Left kidney (tissue), 2 donors: ENCODE results near the gene DAB2. TPM values are rescaled to one million over a fixed set of nuclear protein-coding genes. Genes with fewer than 3 reads are reported as not detected.

Experiments
- DNase-seq: peaks from one replicate; pipeline ENCODE4 v3.0.0-alpha.2; 2013
- polyA plus RNA-seq: library from polyadenylated mRNA; unstranded; fragments of 120-200 nt; gene quantifications from one replicate; pipeline ENCODE4 v1.2.1, GENCODE V29; 2013; ENCODE audit not compliant: insufficient read length

DAB2 gene
- polyA plus RNA-seq, 1 donor, result 221 TPM

GRCh38 chr5:39449591-39449990 lies 24.8 kb upstream of the DAB2 start:
- no peak for DNase-seq

GRCh38 chr5:39448506-39449128 lies 23.8 kb upstream of the DAB2 start:
- no peak for DNase-seq

GRCh38 chr5:39447968-39448367 lies 23.2 kb upstream of the DAB2 start:
- no peak for DNase-seq

GRCh38 chr5:39447059-39447458 lies 22.3 kb upstream of the DAB2 start:
- no peak for DNase-seq

- DNase-seq, result no peak
Observed at GRCh38 chr5:39446231-39446630, 21.5 kb upstream of the DAB2 start.

DNA sequence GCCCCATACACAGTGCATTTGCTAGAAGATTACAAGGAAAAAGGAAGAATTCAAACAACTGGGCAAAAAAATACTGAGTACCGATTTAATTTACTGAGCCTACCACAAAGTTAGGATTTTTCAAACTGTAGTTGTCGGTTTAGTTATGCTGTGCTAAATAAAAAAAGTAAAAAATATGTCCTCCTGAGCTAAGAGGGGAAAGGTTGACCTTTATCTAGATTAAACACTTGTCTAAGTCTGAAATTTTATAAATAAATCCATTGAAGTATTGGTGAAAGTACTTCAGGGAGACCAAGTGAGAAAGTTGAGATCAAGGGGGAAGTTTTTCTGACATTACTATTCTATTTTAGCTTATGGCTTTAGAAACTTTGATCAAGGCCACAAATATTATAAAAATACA lies 19.1 kb upstream of the DAB2 start:
- no peak for DNase-seq

DNA sequence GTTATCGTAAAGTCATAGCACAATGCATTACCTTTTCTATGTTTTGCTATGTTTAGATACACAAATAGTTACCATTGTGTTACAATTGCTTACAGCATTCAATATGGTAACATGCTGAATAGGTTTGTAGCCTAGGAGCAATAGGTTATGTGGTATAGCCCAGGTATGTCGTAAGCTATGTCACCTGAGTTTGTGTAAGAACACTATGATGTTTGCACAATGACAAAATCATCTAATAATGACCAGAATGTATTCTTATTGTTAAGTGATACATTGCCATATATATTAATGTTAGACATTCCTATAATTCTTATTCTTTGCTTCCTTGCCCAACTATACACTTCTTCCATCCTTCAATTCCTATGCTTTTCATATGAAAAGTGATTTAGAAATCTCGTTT lies 18.2 kb upstream of the DAB2 start:
- no peak for DNase-seq

DNA sequence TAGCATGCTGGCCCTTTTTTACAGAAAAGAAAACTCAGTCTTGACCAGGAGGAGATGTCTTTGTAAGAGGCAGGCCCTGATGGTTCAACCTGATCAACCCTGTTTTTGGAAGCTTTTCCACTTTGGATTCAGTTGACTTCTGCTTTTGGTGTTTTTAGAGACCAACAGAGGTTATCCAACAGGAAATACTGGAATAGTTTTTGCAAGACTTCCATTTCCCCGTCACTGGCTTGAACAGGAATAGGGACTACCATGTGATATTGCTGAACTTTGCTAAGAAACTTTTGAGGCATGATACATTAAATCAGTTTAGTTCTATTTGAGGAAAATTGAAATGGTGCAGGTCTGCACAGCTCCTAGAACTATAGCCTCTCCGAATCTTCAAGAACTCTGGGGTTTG lies 17.1 kb upstream of the DAB2 start:
- DNase-seq, result no peak

GRCh38 chr5:39440958-39441624 lies 16.3 kb upstream of the DAB2 start:
- no peak for DNase-seq

DNA sequence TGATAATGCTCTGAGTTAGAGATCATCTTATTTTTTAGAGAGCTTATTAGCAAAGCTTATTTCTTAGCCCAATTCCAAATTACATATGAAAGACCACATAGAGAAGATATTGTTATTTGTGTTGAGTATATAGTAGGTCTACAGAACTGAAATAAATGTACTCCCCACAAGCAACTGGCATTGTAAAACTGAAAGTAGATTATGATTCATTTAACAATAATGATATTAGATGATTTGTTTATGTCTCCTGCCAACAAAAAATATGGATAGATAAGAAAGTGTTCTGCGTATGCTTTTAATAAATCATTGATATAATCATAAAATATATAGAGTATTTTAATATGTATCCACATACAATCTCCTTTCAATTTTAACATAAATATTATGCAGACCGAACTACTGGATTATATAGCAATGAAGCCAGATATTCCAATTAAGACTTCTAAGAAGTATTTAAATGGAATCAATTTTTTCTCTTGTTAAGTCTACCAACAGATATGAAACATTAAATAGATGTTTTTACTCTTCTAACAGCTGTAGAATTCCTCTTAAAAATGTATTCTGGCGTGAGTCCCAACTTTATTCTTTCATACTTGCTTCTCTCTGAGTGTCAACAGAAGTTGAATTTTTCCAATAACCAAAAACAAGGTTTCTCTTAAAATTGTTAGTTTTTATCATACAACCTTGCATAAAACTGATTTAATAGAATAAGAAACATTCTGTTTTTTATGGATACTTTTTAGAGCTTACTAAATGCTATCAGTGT lies 15.6 kb upstream of the DAB2 start:
- no peak for DNase-seq

GRCh38 chr5:39439582-39440162 lies 14.9 kb upstream of the DAB2 start:
- DNase-seq, result no peak

GRCh38 chr5:39437467-39437866 lies 12.7 kb upstream of the DAB2 start:
- DNase-seq, result no peak

- no peak for DNase-seq
Observed at GRCh38 chr5:39433848-39434247, 9.1 kb upstream of the DAB2 start.

- DNase-seq, result no peak
Observed at GRCh38 chr5:39432696-39433530, 8.1 kb upstream of the DAB2 start.

DNA sequence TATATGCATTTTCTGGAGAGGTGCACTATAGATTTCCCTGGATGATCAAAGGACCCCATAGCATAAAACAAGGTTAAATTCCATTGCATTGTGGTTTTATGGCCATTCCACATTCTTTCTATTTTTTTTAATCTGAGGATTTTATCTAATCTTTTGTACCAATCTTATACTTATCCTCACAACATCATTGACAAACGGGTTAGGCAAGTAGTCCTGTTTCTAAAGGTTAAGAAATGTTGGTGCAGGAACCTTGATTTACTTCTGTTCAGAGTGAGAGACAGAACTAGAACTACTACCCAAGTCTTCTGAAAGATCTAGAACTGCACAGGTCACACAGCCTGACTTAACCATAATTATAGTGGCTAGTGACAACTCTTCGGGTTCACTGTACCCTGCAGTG lies 5.7 kb upstream of the DAB2 start:
- no peak for DNase-seq

- no peak for DNase-seq
Observed at GRCh38 chr5:39428640-39429039, 3.9 kb upstream of the DAB2 start.

DNA sequence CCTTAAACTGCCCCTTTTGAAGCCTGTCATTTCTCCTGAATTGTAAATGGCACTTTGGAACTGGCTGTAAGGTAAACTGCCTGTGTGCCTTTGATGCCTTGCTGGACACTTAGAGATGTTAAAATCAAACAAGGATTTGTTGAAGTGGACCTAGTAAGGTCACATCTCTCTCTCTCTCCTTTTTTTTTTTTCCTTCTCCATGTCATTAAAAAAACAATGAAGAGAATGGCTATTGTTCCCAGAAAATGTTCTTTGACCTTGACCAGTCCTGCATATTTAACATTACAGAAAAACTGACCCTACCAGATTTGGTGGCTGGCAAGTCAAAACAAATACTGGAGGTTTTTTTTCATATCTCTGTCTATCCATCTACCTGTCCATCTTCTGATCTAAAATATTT lies 2.9 kb upstream of the DAB2 start:
- DNase-seq, result no peak

DNA sequence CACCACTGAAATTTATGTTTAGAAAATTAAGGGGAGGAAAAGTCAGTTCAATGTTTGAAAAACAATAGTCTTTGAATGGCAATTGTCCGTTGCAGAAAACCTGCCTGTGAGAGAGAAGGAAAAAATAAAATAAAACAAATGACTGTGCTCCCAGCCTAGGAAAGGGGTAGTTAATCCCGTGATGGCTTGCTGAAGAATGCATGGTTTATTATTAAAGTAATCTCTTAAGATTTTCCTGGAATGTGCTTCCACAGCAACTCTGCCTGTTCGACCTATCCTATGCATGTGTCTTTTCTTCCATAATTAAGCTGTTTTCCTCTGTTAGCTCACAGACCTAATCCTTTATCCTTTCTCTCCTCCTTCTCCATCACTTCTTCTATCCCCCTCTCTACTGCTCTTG lies 2.4 kb upstream of the DAB2 start:
- DNase-seq, result no peak

- no peak for DNase-seq
Observed at GRCh38 chr5:39426746-39427105, 1.9 kb upstream of the DAB2 start.

GRCh38 chr5:39426051-39426745 lies 1.4 kb upstream of the DAB2 start:
- DNase-seq, result no peak

DNA sequence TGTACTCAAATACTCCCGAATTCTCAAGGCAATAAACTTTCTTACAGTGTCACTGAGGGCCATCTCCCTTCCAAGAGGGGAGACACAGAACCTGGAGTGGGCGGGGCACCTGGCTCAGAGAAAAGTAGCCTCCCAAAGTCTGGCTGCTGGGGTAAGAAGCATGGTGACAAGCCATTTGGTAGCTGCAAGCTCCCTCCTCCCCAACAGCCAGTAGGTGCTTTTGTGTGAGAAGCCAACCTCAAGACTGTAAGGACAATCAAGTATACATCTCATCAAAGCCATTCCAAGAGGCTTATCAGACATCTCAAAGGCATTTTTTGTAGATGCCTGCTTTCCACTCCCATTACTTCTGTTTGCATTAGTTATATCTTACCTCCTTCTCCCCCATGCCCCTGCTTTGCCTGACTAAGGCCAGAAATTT lies 1.4 kb downstream of the DAB2 start:
- DNase-seq, result no peak
